HG03565 (cell line): ENCODE results near the gene RAB3GAP1.
A peak's percentile ranks its signal among the peaks of the same experiment; 100 is the strongest.
"Not testable (repeated sequence)": the region's sequence is repeated elsewhere in the genome, so short reads cannot be mapped to it uniquely, and the experiment has no call there.

Experiments used
- ATAC-seq: cut with Tn5 transposase; IDR thresholded peaks from one replicate; pipeline ENCODE4 v1.9.1; 2021; ENCODE audit warnings: mild to moderate bottlenecking, moderate library complexity; ENCODE audit not compliant: unreplicated experiment

Gene RAB3GAP1

DNA sequence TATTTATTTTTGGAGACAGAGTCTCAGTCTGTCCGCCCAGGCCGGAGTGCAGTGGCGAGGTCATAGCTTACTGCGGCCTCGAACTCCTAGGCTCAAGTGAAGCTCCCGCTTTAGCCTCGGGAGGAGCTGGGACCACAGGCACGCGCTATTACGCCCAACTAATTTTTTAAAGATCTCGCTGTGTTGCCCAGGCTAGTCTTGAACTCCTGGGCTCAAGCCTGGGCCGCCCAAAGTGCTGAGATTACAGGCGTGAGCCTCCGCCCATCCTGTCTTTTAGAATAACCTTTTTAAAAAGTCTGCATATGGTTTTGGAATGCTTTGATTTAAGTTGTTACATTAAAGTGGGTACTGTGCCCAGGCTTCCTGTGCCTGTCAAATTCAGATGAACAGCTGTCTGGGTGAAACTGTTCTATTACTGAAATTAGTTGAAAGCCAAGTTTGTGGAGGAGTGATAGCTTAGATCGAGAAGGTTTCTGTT lies 944 bp downstream of the RAB3GAP1 start:
- ATAC-seq, result peak; percentile 23

DNA sequence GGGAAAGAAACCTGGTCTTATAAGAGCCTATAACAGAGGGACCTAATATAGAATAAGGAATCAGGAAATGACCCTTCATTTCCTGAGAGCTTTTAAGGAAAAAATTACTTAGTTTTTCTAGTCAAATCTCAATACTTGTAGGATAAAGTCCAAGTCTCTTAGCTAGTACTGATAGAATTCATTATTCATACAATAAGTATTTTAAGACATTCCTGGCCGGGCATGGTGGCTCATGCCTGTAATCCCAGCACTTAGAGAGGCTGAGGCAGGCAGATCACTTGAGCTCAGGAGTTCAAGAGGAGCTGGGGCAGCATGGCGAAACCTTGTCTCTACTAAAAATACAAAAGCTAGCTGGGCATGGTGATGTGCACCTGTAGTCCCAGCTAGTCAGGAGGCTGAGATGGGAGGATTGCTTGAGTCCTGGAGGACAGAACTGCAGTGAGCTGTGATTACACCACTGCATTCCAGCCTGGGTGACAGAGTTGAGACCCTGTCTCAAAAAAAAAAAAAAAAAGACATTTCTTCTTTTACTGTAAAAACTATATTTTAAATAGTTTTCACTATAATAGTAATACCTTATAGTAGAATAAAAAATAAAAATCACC lies 3.2 kb downstream of the RAB3GAP1 start:
- no peak for ATAC-seq

DNA sequence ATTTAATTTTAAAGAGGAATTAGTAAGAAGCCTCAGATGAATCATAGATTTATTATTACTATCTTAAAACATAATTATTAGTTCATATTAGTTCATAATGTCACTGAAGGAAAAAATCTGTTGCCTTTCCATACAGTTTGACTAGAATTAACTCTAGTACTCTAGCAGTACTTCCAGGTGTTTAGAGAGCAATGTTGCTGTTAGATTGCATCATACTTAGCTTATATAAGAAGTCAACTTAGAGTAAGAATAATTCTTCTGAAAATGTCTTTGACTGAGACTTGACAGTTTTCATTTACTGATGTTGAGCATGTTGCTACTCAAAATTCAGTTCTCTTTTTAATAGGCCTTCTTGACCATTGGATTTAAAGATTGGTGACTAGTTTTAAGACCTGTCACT lies 4.7 kb downstream of the RAB3GAP1 start:
- no peak for ATAC-seq

DNA sequence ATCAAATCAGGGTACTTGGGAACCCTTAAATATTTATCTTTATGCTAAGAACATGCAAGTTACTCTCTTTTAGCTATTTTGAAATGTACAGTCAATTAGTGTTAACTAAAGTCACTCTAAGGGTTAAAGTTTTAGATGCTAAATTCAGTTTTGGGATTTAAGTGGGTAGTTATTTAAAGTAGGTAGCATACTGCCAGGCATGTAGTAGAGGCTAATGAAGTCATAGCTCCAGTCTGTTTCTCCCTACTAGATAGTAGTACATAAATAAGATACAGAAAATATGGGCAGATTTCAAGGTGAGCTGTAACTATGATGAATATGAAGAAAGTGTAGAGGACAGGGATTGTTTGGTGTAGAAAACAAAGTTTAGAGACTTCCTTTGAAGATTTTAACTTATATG lies 7.5 kb downstream of the RAB3GAP1 start:
- ATAC-seq, result no peak

DNA sequence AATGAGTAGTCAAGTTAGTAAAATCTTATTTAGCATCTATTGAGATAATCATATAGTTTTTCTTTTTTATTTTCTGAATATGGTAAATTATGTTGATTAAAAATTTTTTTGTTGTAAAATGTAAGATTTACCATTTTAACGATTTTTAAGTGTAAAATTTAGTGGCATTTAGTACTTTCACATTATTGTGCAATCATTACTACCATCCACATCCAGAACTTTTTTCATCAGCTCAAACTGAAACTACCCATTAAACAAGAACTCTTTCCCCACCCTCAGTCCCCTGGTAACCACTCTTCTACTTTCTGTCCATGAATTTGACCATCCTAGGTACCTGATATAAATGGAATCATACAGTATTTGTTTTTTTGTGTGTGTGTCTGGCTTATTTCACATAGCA lies 11.1 kb downstream of the RAB3GAP1 start:
- no peak for ATAC-seq

DNA sequence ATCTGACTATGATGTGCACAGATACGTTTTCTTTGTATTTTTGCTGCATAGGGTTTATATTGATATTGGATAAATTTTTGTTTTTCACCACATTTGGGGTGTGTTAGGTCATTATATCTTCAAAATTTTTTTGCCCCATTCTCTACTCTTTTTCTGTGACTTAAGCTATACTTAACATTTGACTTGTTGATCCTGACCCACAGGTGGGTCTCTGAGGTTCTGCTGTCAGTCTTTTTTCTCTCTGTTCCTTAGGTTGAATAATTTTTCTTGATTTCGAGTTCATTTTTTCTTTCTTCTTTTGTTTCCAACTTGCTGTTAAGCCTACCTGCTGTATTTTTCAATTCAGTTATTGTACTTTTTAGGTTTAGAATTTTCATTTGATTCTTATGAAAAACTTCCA lies 12.1 kb downstream of the RAB3GAP1 start:
- ATAC-seq, result no peak

DNA sequence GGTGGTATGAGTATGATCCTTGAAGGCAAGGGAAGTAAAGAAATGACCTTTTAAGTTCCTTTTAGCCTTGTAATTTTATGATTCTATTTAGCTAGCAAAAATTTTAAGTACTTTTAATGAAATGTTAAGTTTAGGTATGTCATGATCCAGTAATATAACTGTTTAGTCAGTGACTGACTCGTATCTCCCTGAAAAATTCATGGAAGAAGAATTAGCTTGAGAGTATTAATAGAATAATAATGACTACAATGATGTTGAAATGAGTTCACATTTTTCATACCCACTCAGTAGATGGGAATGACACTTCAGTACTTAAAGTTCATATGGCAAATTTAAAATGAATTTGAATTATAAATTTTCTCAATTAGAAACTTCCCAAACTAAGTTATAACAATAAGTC lies 14.6 kb downstream of the RAB3GAP1 start:
- no peak for ATAC-seq

DNA sequence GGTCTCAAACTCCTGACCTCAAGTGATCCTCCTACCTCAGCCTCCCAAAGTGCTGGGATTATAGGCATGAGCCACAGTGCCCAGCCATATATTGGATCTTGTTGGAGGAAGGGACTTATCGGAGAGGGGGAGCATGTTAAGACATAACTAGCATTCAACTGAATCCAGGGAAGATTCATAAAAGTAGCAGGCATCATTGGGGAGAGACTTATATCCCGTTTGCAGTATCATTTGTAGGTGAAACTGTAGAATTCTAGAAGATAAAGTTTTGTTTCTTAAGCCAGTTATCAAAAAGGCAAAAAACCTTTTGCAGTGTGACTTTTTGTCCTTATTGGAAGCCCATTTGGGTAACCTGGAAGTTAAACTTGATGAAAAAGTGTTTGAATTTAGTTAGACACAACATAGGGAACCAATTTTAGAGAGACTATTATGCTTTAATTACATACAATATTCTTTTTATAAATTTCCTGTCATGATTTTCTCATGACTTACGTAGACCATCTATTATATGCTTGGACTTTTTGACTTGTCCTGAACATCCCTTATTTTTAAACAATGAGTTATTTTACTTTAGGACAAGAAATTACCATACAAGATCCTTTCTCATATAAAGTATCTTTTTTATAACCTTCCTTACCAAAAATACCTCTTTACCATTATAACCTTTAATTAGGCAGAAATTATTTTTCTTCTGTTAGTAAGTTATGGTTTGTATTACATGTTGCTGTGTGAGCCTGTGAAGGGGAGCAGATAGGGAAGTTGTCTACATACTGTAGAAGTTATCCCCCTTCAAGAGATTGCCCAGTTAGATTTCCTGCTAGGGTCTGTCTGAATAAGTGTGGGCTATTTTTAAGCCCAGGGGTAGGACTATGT lies 20.3 kb downstream of the RAB3GAP1 start:
- ATAC-seq, result no peak

DNA sequence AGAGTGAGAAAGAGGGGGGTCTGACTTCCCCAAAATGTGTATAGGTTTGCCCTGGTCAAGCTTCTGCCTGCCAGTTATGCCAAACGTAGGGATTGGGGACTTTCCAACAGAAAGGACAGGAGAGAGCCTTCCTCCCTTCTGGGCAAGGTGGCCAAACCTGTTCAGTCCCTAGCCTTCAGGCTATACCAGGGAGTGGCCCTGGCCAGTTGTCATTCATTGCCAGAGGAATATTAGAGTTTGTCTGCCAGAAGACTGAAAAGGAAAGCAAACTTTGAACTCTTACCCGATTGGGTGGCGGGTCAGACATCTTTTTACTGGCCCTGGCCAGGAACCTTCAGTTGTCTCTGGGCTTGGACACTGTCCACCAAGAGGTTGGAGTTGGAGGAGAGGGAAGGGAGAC lies 22.1 kb downstream of the RAB3GAP1 start:
- ATAC-seq, result no peak

DNA sequence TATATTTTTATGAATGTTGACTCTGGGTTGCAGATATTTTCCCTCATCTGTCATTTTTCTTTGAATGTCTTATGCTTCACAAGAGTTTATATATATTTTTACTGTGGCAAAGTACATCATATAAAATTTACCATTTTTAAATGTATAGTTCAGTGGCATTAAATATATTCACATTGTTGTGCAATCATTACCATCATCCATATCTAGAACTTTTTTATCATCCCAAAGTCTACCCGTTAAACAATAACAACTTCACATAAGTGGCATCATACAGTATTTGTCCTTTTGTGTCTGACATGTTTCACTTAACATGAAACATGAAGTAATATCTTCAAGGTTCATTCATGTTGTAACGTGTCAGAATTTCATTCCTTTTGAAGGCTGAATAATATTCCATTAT lies 24.5 kb downstream of the RAB3GAP1 start:
- no peak for ATAC-seq

DNA sequence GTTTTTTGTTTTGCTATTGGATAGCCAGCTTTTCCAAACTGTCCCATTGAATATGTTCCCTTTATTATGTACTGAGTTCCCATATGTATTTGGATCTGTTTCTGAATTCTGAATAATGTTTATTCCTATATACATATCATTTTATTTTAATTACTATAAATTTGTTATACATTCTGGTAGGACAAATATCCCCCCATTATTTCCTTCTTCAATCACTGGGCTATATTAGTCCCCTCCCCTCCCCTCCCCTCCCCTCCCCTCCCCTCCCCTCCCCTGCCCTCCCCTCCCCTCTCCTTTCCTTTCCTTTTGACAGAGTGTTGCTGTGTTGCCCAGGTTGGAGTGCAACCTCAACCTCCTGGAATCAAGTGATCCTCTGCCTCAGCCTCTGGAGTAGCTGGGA lies 26.3 kb downstream of the RAB3GAP1 start:
- ATAC-seq, result no peak

DNA sequence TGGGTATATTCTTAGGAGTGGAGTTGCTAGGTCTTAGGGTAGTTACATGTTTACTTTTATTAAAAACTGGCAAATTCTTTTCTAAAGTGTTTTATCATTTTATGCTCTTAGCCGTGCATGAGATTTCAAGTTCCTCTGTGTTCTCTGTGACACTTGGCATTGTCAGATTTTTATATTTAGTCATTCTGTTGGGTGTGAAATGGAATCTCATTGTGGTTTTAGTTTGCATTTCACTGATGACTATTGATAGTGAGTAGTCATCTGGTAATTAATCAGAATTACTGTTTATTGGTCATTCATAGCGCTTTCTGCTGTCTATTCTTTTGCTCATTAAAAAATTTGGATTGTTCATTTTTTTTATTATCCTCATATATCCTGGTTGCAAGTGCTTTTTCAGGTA lies 34.1 kb downstream of the RAB3GAP1 start:
- ATAC-seq, result no peak

DNA sequence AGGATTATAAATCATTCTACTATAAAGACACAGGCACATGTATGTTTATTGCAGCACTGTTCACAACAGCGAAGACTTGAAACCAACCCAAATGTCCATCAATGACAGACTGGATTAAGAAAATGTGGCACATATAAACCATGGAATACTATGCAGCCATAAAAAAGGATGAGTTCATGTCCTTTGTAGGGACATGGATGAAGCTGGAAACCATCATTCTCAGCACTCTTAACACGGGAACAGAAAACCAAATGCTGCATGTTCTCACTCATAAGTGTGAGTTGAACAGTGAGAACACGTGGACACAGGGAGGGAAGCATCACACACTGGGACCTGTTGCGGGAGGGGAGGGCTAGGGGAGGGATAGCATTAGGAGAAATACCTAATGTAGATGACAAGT lies 37.5 kb downstream of the RAB3GAP1 start:
- not testable (repeated sequence) for ATAC-seq

DNA sequence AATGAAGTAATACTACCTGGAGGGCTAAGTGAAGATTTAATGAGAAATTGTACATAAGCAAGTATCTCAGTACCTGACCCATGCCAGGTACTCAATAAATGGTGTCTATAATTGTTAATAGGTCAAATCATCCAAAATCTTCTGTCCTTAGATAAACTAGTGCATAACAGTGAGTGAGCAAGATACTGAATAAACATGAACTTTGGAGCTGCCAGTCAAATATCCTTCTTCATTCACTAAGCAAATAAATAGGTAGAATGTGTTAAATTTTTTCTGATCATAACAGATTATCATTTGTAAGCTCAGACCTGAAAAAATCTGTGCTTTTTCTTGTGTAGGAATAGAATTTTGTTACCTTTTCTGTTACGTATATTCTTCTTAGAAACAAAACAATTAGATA lies 39.6 kb downstream of the RAB3GAP1 start:
- no peak for ATAC-seq

DNA sequence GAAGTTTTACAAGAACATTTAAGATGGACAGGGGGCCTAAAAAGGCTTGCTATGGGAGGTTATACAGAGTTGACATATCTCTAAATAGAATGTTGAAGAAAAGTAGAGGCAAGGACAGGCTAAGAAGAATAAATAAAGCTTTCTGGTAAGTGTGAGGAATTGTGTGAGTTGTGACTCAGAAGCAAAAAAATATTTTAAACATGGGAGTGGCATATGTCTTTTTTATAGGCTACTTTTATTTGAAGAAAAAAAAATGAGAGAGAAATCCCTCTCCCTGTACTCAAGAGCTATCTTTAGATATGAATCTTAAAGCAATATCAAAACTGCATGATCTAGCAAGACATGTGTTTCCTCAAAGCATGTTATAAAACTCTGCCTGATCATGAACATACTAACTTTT lies 41.1 kb downstream of the RAB3GAP1 start:
- no peak for ATAC-seq

DNA sequence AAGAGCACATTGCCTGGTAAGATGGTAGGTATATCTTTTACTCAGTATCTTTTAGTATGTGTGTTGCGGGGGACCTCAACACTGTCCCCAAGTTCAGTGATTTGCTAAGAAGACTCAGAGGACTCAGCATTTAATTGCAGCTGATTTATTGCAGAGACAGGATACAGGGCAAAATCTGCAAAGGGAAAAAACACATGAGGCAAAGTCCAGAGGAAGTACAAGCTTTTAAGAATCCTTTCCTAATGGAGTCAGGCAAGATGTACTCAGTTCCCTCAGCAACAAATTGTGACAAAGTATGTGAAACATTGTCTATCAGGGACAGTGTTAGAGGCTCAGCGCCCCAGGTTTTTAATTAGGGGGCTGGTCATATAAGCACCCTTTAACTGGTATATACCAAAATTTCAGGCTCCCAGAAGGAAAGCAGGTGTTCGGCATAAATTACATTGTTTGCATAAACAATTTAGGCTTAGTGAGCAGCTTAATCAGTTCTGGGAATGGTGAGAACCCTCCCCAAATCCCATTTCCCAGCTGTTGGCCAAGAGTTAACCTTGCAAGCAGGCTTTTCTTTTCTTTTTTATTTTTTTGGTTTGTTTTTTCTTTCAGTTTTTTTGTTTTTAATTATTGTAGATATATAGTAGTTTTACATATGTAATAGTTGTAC lies 41.7 kb downstream of the RAB3GAP1 start:
- ATAC-seq, result no peak

DNA sequence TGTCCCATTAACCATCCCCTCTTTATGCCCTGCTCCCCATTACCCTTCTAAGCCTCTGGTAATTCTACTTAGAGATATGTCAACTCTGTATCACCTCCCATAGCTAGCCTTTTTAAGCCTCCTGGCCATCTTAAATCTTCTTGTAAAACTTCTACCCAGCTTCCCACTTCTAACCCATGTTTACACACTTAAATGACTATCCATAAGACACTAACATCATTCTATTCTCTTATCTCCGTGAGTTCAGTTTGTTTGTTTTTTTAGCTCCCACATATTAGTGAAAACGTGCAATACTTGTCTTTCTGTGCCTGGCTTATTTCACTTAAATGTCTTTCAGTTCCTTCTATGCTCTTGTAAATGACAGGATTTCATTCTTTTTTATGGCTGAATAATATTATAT lies 42.4 kb downstream of the RAB3GAP1 start:
- no peak for ATAC-seq

DNA sequence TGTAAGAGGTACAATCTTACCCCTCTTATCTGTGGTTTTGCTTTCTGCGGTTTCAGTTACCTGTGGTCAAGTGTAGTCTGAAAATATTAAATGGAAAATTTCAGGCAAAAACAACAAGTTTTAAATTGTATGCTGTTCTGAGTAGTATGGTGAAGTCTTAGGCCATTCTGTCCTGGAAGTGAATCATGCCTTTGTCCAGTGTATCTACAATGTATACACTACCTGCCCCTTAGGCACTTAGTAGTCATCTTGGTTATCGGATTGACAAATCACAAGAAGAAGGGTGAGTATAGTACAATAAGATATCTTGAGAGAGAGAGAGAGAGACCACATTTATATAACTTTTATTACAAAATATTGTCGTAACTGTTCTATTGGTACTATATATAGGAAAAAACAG lies 43.5 kb downstream of the RAB3GAP1 start:
- ATAC-seq, result no peak

DNA sequence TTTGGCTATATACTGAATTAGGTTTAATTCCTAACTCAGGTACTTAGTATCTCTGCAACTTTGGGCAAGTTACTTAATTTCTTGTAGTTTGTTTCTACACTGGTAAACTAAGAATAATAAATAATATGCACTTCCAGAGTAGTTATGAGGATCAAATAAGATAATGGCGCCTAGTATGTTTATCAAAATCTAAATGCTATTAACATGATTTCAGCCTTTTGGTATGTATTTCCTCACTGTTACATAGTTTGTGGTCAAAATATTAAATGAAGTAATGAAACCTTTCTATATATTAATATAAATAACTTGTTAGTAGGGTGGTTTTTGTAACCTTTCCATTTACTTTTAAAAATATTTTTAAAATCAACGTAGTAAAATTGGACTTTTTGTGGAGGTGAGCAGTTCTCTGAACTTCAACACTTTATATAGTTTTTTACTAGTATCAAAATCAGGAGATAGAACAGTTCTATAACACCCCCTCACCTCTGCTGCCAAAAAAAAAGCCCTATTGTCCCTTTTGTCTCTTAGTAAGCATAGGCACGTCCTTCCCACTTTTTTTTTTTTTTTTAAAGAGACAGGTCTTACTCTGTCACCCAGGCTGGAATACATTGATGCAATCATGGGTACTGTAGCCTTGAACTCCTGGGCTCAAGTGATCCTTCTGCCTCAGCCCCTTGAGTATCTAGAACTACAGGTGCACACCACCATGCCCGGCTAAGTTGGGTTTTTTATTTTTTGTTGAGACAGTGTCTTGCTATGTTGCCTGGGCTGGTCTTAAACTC lies 44.8 kb downstream of the RAB3GAP1 start:
- ATAC-seq, result no peak

DNA sequence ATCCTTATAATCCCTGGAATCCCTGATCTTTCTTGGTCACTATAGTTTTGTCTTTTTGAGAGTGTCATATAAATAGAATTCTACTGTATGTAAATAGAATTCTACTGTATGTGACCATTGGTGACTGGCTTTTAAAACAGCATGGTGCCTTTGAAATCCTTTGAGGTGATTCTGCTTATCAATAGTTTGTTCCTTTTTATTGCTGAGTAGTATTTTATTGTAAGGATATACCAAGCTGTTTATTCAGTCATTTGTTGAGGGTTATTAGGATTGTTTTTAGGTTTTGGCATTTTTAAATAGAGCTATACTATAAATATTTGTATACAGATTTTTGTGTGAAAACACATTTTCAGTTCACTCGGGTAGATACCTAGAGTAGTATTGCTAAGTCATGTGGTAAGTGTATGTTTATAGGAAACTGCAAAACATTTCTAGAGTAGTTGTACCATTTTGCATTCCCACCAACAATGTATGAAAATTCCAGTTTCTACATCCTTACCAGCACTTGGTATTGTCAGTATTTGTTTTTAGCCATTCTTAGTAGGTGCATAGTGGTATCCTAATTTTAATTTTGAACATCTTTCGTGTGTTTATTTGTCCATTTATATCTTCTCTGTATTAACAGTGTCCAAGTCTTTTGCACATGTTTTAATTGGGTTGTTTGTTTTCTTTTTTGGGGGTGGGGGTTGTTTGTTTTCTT lies 45.6 kb downstream of the RAB3GAP1 start:
- no peak for ATAC-seq
